GM23338 (cell line): Measurements from ENCODE around the gene SLC35D2. TPM values are rescaled to one million over a fixed set of nuclear protein-coding genes. Genes with fewer than 3 reads are reported as not detected.

Experiments used
- ATAC-seq: fragments of 200-7000 bp; cut with Tn5 transposase; 3 replicates; pipeline ENCODE4 v1.9.1; 2020
- DNase-seq: peaks from one replicate; pipeline ENCODE4 v3.0.0-alpha.2; 2015; ENCODE audit warnings: low spot score
- H2AFZ ChIP-seq: fragments of 200-600 bp; sonication (generic); 2 replicates; pipeline ENCODE4 v1.8.0; 2016; ENCODE audit warnings: antibody characterized with exemption, mild to moderate bottlenecking, moderate library complexity
- H3F3A ChIP-seq: fragments of 200-600 bp; sonication (generic); replicated peaks from 2 replicates; pipeline ENCODE4 v1.8.0; 2017; ENCODE audit warnings: antibody characterized with exemption, mixed run types, low read depth
- H3K27ac ChIP-seq: fragments of 200-600 bp; sonication (generic); 2 replicates; pipeline ENCODE4 v1.6.1; 2016; ENCODE audit warnings: low read depth
- H3K27me3 ChIP-seq: fragments of 200-600 bp; sonication (generic); 2 replicates; pipeline ENCODE4 v1.8.0; 2016; ENCODE audit warnings: mild to moderate bottlenecking, mixed run types, moderate library complexity; ENCODE audit not compliant: insufficient read depth
- H3K36me3 ChIP-seq: fragments of 200-600 bp; sonication (generic); 2 replicates; pipeline ENCODE4 v1.8.0; 2016; ENCODE audit warnings: mild to moderate bottlenecking; ENCODE audit not compliant: insufficient read depth
- H3K4me1 ChIP-seq: fragments of 200-600 bp; sonication (generic); 2 replicates; pipeline ENCODE4 v1.8.0; 2016; ENCODE audit warnings: mild to moderate bottlenecking, moderate library complexity; ENCODE audit not compliant: insufficient read depth
- H3K4me2 ChIP-seq: fragments of 200-600 bp; sonication (generic); 2 replicates; pipeline ENCODE4 v1.7.1; 2017; ENCODE audit warnings: mixed run types
- H3K4me3 ChIP-seq: fragments of 200-600 bp; sonication (generic); 2 replicates; pipeline ENCODE4 v1.6.1; 2016; ENCODE audit warnings: mixed run types
- H3K79me2 ChIP-seq: fragments of 200-600 bp; sonication (generic); replicated peaks from 2 replicates; pipeline ENCODE4 v1.8.0; 2017; ENCODE audit warnings: mild to moderate bottlenecking; ENCODE audit not compliant: insufficient read depth
- H3K9me2 ChIP-seq: fragments of 200-600 bp; sonication (generic); 2 replicates; pipeline ENCODE4 v1.8.0; 2017; ENCODE audit not compliant: insufficient read depth
- H4K20me1 ChIP-seq: fragments of 200-600 bp; sonication (generic); replicated peaks from 2 replicates; pipeline ENCODE4 v1.8.0; 2017; ENCODE audit warnings: mild to moderate bottlenecking; ENCODE audit not compliant: insufficient read depth
- H3K27ac Mint-ChIP-seq: 2 replicates; pipeline ENCODE4 v1.8.0; 2020; ENCODE audit warnings: inconsistent platforms, mild to moderate bottlenecking, moderate library complexity, mixed read lengths
- H3K27me3 Mint-ChIP-seq: 3 replicates; pipeline ENCODE4 v1.8.0; 2022; ENCODE audit warnings: low read depth, mild to moderate bottlenecking, moderate library complexity, mixed read lengths, inconsistent platforms; ENCODE audit not compliant: insufficient read depth, poor library complexity
- H3K36me3 Mint-ChIP-seq: 3 replicates; pipeline ENCODE4 v1.8.0; 2021; ENCODE audit warnings: low read depth, mild to moderate bottlenecking, inconsistent platforms, moderate library complexity, mixed read lengths
- H3K4me1 Mint-ChIP-seq: 3 replicates; pipeline ENCODE4 v1.8.0; 2020; ENCODE audit warnings: mild to moderate bottlenecking, inconsistent platforms, mixed read lengths
- H3K4me3 Mint-ChIP-seq: 3 replicates; pipeline ENCODE4 v1.8.0; 2021; ENCODE audit warnings: moderate library complexity, mild to moderate bottlenecking, inconsistent platforms, mixed read lengths
- H3K9me3 Mint-ChIP-seq: 3 replicates; pipeline ENCODE4 v1.8.0; 2020; ENCODE audit warnings: moderate library complexity, mild to moderate bottlenecking, inconsistent platforms, mixed read lengths
- CREB1 ChIP-seq: fragments of 250-450 bp; sonication (Bioruptor Pico); IDR thresholded peaks from 2 replicates; pipeline ENCODE4 v1.5.0; 2020; ENCODE audit warnings: low read depth, mild to moderate bottlenecking, moderate library complexity
- CTCF ChIP-seq, 2 experiments: fragments of 200-600 bp in 1 of 2; sonication (generic) in 1 of 2; conservative IDR thresholded peaks; 2 replicates each; pipeline versions ENCODE4 v1.5.1 to v1.6.1; 2016 to 2017; ENCODE audit warnings: antibody characterized with exemption in 2 of 2, low read depth in 2 of 2, mild to moderate bottlenecking in 2 of 2, moderate library complexity in 1 of 2
- ETS1 ChIP-seq: IDR thresholded peaks from 2 replicates; pipeline ENCODE4 v1.6.1; 2016; ENCODE audit warnings: antibody characterized with exemption
- EZH2 ChIP-seq: fragments of 200-600 bp; sonication (generic); IDR thresholded peaks from one replicate; pipeline ENCODE4 v1.8.0; 2017; ENCODE audit warnings: antibody characterized with exemption, mild to moderate bottlenecking, low read depth; ENCODE audit not compliant: unreplicated experiment
- EZH2phosphoT487 ChIP-seq: fragments of 200-600 bp; sonication (generic); IDR thresholded peaks from one replicate; pipeline ENCODE4 v1.8.1; 2018; ENCODE audit warnings: antibody characterized with exemption; ENCODE audit not compliant: unreplicated experiment
- JUNB ChIP-seq: IDR thresholded peaks from one replicate; pipeline ENCODE4 v1.6.1; 2016; ENCODE audit warnings: antibody characterized with exemption; ENCODE audit not compliant: unreplicated experiment
- NANOG ChIP-seq: IDR thresholded peaks from 2 replicates; pipeline ENCODE4 v1.6.1; 2016; ENCODE audit warnings: antibody characterized with exemption, borderline replicate concordance
- POLR2AphosphoS5 ChIP-seq: IDR thresholded peaks from 2 replicates; pipeline ENCODE4 v1.6.1; 2016; ENCODE audit warnings: antibody characterized with exemption, low read depth
- REST ChIP-seq: IDR thresholded peaks from one replicate; pipeline ENCODE4 v1.6.1; 2018; ENCODE audit warnings: antibody characterized with exemption; ENCODE audit not compliant: unreplicated experiment
- STAT1 ChIP-seq: IDR thresholded peaks from one replicate; pipeline ENCODE4 v1.6.1; 2016; ENCODE audit warnings: antibody characterized with exemption; ENCODE audit not compliant: unreplicated experiment
- ZNF114 ChIP-seq: fragments of 250-450 bp; sonication (Bioruptor Pico); IDR thresholded peaks from 2 replicates; pipeline ENCODE4 v1.5.0; 2020; ENCODE audit warnings: mild to moderate bottlenecking, moderate library complexity
- ZNF331 ChIP-seq: fragments of 250-450 bp; sonication (Bioruptor Pico); IDR thresholded peaks from 2 replicates; pipeline ENCODE4 v1.5.0; 2020; ENCODE audit warnings: low read depth, mild to moderate bottlenecking, moderate library complexity
- polyA plus RNA-seq: library from polyadenylated mRNA; unstranded; fragments of >200 nt; fragmentation: Nextera tagmentation; extraction: Ambion mirVana; gene quantifications from 2 replicates; pipeline ENCODE4 v1.2.1, GENCODE V29; 2016
- total RNA-seq: library from RNA; depleted of rRNA; stranded (reverse); fragments of >200 nt; shearing (Covaris generic); gene quantifications from 2 replicates; pipeline ENCODE4 v1.2.3, GENCODE V29; 2014
- TF ChIP-seq, protein P1 (sequence below): fragments of 250-450 bp; sonication (Bioruptor Pico); IDR thresholded peaks from 2 replicates; pipeline ENCODE4 v1.5.0; 2020; ENCODE audit warnings: mild to moderate bottlenecking, moderate library complexity

Gene SLC35D2
- total and polyA plus RNA-seq, 2 experiments from 2014 or later = 8.2 to 14.4 TPM

- no peak for TF ChIP-seq POLR2AphosphoS5
- no peak for TF ChIP-seq ETS1
- no peak for TF ChIP-seq STAT1
- TF ChIP-seq ZNF331 (CRISPR knock-in tag) = no peak
- no peak for TF ChIP-seq JUNB
- no peak for TF ChIP-seq NANOG
- no peak for TF ChIP-seq CTCF (conservative IDR thresholded peaks at IDR 0.05; ENCODE audit: low read depth in 2 of 2)
- TF ChIP-seq CREB1 (CRISPR knock-in tag) = no peak
- TF ChIP-seq, protein P1, sequence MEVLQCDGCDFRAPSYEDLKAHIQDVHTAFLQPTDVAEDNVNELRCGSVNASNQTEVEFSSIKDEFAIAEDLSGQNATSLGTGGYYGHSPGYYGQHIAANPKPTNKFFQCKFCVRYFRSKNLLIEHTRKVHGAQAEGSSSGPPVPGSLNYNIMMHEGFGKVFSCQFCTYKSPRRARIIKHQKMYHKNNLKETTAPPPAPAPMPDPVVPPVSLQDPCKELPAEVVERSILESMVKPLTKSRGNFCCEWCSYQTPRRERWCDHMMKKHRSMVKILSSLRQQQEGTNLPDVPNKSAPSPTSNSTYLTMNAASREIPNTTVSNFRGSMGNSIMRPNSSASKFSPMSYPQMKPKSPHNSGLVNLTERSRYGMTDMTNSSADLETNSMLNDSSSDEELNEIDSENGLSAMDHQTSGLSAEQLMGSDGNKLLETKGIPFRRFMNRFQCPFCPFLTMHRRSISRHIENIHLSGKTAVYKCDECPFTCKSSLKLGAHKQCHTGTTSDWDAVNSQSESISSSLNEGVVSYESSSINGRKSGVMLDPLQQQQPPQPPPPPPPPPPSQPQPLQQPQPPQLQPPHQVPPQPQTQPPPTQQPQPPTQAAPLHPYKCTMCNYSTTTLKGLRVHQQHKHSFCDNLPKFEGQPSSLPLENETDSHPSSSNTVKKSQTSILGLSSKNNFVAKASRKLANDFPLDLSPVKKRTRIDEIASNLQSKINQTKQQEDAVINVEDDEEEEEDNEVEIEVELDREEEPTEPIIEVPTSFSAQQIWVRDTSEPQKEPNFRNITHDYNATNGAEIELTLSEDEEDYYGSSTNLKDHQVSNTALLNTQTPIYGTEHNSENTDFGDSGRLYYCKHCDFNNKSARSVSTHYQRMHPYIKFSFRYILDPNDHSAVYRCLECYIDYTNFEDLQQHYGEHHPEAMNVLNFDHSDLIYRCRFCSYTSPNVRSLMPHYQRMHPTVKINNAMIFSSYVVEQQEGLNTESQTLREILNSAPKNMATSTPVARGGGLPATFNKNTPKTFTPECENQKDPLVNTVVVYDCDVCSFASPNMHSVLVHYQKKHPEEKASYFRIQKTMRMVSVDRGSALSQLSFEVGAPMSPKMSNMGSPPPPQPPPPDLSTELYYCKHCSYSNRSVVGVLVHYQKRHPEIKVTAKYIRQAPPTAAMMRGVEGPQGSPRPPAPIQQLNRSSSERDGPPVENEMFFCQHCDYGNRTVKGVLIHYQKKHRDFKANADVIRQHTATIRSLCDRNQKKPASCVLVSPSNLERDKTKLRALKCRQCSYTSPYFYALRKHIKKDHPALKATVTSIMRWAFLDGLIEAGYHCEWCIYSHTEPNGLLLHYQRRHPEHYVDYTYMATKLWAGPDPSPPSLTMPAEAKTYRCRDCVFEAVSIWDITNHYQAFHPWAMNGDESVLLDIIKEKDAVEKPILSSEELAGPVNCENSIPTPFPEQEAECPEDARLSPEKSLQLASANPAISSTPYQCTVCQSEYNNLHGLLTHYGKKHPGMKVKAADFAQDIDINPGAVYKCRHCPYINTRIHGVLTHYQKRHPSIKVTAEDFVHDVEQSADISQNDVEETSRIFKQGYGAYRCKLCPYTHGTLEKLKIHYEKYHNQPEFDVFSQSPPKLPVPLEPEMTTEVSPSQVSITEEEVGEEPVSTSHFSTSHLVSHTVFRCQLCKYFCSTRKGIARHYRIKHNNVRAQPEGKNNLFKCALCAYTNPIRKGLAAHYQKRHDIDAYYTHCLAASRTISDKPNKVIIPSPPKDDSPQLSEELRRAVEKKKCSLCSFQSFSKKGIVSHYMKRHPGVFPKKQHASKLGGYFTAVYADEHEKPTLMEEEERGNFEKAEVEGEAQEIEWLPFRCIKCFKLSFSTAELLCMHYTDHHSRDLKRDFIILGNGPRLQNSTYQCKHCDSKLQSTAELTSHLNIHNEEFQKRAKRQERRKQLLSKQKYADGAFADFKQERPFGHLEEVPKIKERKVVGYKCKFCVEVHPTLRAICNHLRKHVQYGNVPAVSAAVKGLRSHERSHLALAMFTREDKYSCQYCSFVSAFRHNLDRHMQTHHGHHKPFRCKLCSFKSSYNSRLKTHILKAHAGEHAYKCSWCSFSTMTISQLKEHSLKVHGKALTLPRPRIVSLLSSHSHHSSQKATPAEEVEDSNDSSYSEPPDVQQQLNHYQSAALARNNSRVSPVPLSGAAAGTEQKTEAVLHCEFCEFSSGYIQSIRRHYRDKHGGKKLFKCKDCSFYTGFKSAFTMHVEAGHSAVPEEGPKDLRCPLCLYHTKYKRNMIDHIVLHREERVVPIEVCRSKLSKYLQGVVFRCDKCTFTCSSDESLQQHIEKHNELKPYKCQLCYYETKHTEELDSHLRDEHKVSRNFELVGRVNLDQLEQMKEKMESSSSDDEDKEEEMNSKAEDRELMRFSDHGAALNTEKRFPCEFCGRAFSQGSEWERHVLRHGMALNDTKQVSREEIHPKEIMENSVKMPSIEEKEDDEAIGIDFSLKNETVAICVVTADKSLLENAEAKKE = no peak
- no peak for TF ChIP-seq EZH2phosphoT487
- TF ChIP-seq REST = no peak
- no peak for TF ChIP-seq ZNF114 (CRISPR knock-in tag)
- no peak for TF ChIP-seq EZH2
- H3K4me2 ChIP-seq = no peak overlapping the region
- no peaks in the 10 kb centered on the region for H3F3A ChIP-seq
- H3K27ac ChIP-seq = no peak overlapping the region
- Mint-ChIP-seq H3K36me3 (peaks cover 5% of the 10 kb centered on the region; the same call in 1 of the 3 replicates), H3K4me3 (no peak overlapping the region), H3K27ac (no peak overlapping the region), H3K9me3 (no peaks in the 10 kb centered on the region), H3K27me3 (peaks cover 1% of the 10 kb centered on the region), H3K4me1 (no peaks in the 10 kb centered on the region)
- no peak for DNase-seq
- no peaks in the 10 kb centered on the region for H3K9me2 ChIP-seq
- no peak overlapping the region for H2AFZ ChIP-seq
- no peaks in the 10 kb centered on the region for H4K20me1 ChIP-seq
- H3K36me3 ChIP-seq = no peaks in the 10 kb centered on the region
- no peaks in the 10 kb centered on the region for H3K79me2 ChIP-seq
- H3K4me3 ChIP-seq = no peak overlapping the region
- no peak for ATAC-seq
- no peaks in the 10 kb centered on the region for H3K4me1 ChIP-seq
- no peaks in the 10 kb centered on the region for H3K27me3 ChIP-seq
Observed at GRCh38 chr9:96360976-96361375, 22.5 kb downstream of the SLC35D2 start.
